CD14-positive monocyte (primary cell): ENCODE results near the gene GBP3. TPM values are rescaled to one million over a fixed set of nuclear protein-coding genes. Genes with fewer than 3 reads are reported as not detected.

Experiments
- DNase-seq, 3 donors: peaks; one replicate each; pipeline ENCODE4 v3.0.0-alpha.2; 2011 to 2022
- H2AFZ ChIP-seq: 2 replicates; pipeline ENCODE4 v1.6.0; 2012; ENCODE audit warnings: mild to moderate bottlenecking, low read depth, low read length, inconsistent platforms; ENCODE audit not compliant: insufficient read depth, poor library complexity, severe bottlenecking
- H3K27ac ChIP-seq, 2 donors: 1 replicate in 1 of 2; 2 replicates in 1 of 2; pipeline ENCODE4 v1.5.1; 2012 to 2013; ENCODE audit warnings: low read length in 2 of 2, control low read depth in 1 of 2, inconsistent platforms in 1 of 2, low read depth in 1 of 2, mild to moderate bottlenecking in 1 of 2
- H3K27me3 ChIP-seq, 2 donors: one replicate each; pipeline versions ENCODE4 v1.6.0 to v1.6.1; 2011 to 2013; ENCODE audit warnings: low read length in 2 of 2; ENCODE audit not compliant: control insufficient read depth in 2 of 2, insufficient read depth in 2 of 2
- H3K36me3 ChIP-seq, 2 donors: replicated peaks in 1 of 2; 1 replicate in 1 of 2; 2 replicates in 1 of 2; pipeline versions ENCODE4 v1.5.1 to v1.6.1; 2012 to 2013; ENCODE audit warnings: low read length in 2 of 2, control low read depth in 1 of 2, inconsistent platforms in 1 of 2, mild to moderate bottlenecking in 1 of 2; ENCODE audit not compliant: insufficient read depth in 2 of 2, control insufficient read depth in 1 of 2
- H3K4me1 ChIP-seq, 2 donors: 1 replicate in 1 of 2; 2 replicates in 1 of 2; pipeline versions ENCODE4 v1.5.1 to v1.6.1; 2012 to 2013; ENCODE audit warnings: low read length in 2 of 2, control low read depth in 1 of 2, inconsistent platforms in 1 of 2, mild to moderate bottlenecking in 1 of 2, moderate library complexity in 1 of 2; ENCODE audit not compliant: insufficient read depth in 2 of 2, control insufficient read depth in 1 of 2
- H3K4me2 ChIP-seq: replicated peaks from 2 replicates; pipeline ENCODE3; 2012; ENCODE audit warnings: low read length, moderate library complexity, mild to moderate bottlenecking; ENCODE audit not compliant: poor library complexity, severe bottlenecking; ENCODE audit errors: extremely low read depth
- H3K4me3 ChIP-seq, 3 experiments: fragments of 200-600 bp in 1 of 3; sonication (generic) in 1 of 3; replicated peaks in 1 of 3; 1 replicate in 2 of 3; 2 replicates in 1 of 3; pipeline ENCODE4 v1.5.1; 2011 to 2013; ENCODE audit warnings: low read length in 3 of 3, mild to moderate bottlenecking in 3 of 3, control low read depth in 2 of 3, low read depth in 2 of 3, inconsistent platforms in 1 of 3, moderate library complexity in 1 of 3
- H3K79me2 ChIP-seq: 2 replicates; pipeline ENCODE4 v1.6.0; 2012; ENCODE audit warnings: mild to moderate bottlenecking, control low read depth, inconsistent platforms, low read length, moderate library complexity; ENCODE audit not compliant: insufficient read depth
- H3K9ac ChIP-seq: 2 replicates; pipeline ENCODE4 v1.6.0; 2017; ENCODE audit warnings: low read length, mild to moderate bottlenecking; ENCODE audit not compliant: insufficient read depth, poor library complexity, severe bottlenecking
- H3K9me3 ChIP-seq, 2 donors: replicated peaks in 1 of 2; 1 replicate in 1 of 2; 2 replicates in 1 of 2; pipeline versions ENCODE4 v1.5.1 to v1.6.1; 2012 to 2013; ENCODE audit warnings: low read length in 2 of 2, control low read depth in 1 of 2; ENCODE audit not compliant: control insufficient read depth in 1 of 2, insufficient read depth in 1 of 2
- H4K20me1 ChIP-seq: 2 replicates; pipeline ENCODE4 v1.6.0; 2012; ENCODE audit warnings: mild to moderate bottlenecking, low read length, control low read depth, moderate library complexity; ENCODE audit not compliant: insufficient read depth
- H3K27ac Mint-ChIP-seq, 7 donors: one replicate each; pipeline ENCODE4 v1.8.0; 2020; ENCODE audit warnings: mild to moderate bottlenecking in 7 of 7, mixed read lengths in 7 of 7, moderate library complexity in 6 of 7, inconsistent platforms in 2 of 7
- H3K27me3 Mint-ChIP-seq, 3 donors: one replicate each; pipeline ENCODE4 v1.8.0; 2021 to 2022; ENCODE audit warnings: low read depth in 3 of 3, mild to moderate bottlenecking in 3 of 3, mixed read lengths in 3 of 3, moderate library complexity in 3 of 3, inconsistent platforms in 1 of 3
- H3K36me3 Mint-ChIP-seq, 2 donors: one replicate each; pipeline ENCODE4 v1.8.0; 2020; ENCODE audit warnings: mixed read lengths in 2 of 2, inconsistent platforms in 1 of 2, mild to moderate bottlenecking in 1 of 2
- H3K4me1 Mint-ChIP-seq: one replicate; pipeline ENCODE4 v1.8.0; 2020; ENCODE audit warnings: mild to moderate bottlenecking, mixed read lengths
- H3K4me3 Mint-ChIP-seq, 2 donors: one replicate each; pipeline ENCODE4 v1.8.0; 2020; ENCODE audit warnings: mild to moderate bottlenecking in 2 of 2, mixed read lengths in 2 of 2, moderate library complexity in 1 of 2
- H3K9me3 Mint-ChIP-seq, 7 donors: one replicate each; pipeline ENCODE4 v1.8.0; 2020 to 2022; ENCODE audit warnings: mixed read lengths in 7 of 7, mild to moderate bottlenecking in 6 of 7, moderate library complexity in 6 of 7, inconsistent platforms in 2 of 7
- CTCF ChIP-seq: fragments of 200-600 bp; IDR thresholded peaks from one replicate; pipeline ENCODE4 v1.8.0; 2022; ENCODE audit warnings: antibody characterized with exemption, mild to moderate bottlenecking
- WGBS: methylation state at CpG from one replicate; pipeline ENCODE4 v1.1.5; 2013; ENCODE audit warnings: missing lambda C conversion rate; ENCODE audit not compliant: insufficient coverage; 5-methylcytosine and 5-hydroxymethylcytosine counted together
- intact Hi-C, 2 donors: fragments of 100-400 bp; cut with micrococcal nuclease; formaldehyde crosslinking; loops; one replicate each; pipeline versions ENCODE4 v1.15.0 to v1.15.1; 2023
- polyA plus RNA-seq, 3 donors: library from polyadenylated mRNA; depleted of rRNA in 1 of 3; unstranded in 2 of 3; stranded (reverse) in 1 of 3; fragments of 300-500 nt in 2 of 3; fragments of >200 nt in 1 of 3; fragmentation: Illumina TruSeq in 2 of 3; gene quantifications; 1 replicate in 2 of 3; 2 replicates in 1 of 3; pipeline ENCODE4 v1.2.3, GENCODE V29; 2012 to 2021
- small RNA-seq: library from RNA; depleted of rRNA; stranded (forward); fragments of <200 nt; gene quantifications from one replicate; pipeline ENCODE3, GENCODE V24; 2012; ENCODE audit warnings: low read depth; ENCODE audit not compliant: insufficient read length

GBP3 gene
- polyA plus RNA-seq, 3 donors, result 6.9 to 17.3 (median 12.4) TPM

DNA sequence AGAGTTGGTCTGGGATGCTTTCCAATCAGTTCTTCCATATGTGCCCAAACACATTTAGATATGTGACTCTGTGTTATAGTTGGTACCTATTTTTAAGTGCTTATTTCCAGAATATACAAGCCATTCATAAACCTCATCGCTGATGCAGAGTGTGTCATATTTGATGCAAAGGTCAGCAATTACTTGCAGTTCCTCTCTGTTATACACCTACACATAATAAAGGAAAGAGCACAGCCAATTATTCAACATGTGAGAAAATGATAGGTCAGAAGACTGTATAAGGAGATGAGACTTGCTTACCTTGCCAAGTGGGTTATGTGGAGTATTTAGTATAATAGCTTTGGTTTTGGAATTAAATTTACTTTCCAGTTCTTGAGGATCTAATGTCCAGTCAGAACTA, 61.6 kb downstream of the GBP3 start:
- H2AFZ ChIP-seq, result no peak overlapping the region
- no peak overlapping the region for H3K4me2 ChIP-seq
- no peak overlapping the region for H3K4me3 Mint-ChIP-seq
- TF ChIP-seq CTCF, result no peak
- H3K4me1 Mint-ChIP-seq, result no peaks in the 10 kb centered on the region
- H3K36me3 Mint-ChIP-seq, result peaks cover 74 to 91% of the 10 kb centered on the region in 2 donors
- H3K79me2 ChIP-seq, result no peaks in the 10 kb centered on the region
- H3K9me3 Mint-ChIP-seq, result no peaks in the 10 kb centered on the region
- WGBS, result no CpG with 5 or more reads among the region's 1 CpG
- intact Hi-C loops, result no loop called here
- H3K27ac Mint-ChIP-seq, result no peak overlapping the region
- peaks cover 82 to 93% of the 10 kb centered on the region in 2 donors for H3K36me3 ChIP-seq
- H3K4me3 ChIP-seq, result no peak overlapping the region
- no peaks in the 10 kb centered on the region for H3K4me1 ChIP-seq
- H3K27me3 ChIP-seq, result no peaks in the 10 kb centered on the region
- no peaks in the 10 kb centered on the region for H4K20me1 ChIP-seq
- no peak overlapping the region for H3K9ac ChIP-seq
- no peaks in the 10 kb centered on the region for H3K27me3 Mint-ChIP-seq
- no peak overlapping the region for H3K27ac ChIP-seq
- no peak for DNase-seq
- H3K9me3 ChIP-seq, result no peaks in the 10 kb centered on the region

Small RNA genes within 50 kb of the gene (small RNA-seq; reads per million reads assigned to genes)
- not detected for gene RF00019

Other genes starting within 250 kb of the GBP3 start
- 10 to 100 TPM; 26.9 to 46.1 (median 39.2) TPM for gene GTF2B, start 131.3 kb downstream of the GBP3 start, polyA plus RNA-seq
- gene KYAT3, start 30.2 kb downstream of the GBP3 start, polyA plus RNA-seq, result 10 to 100 TPM; 16.2 to 24.3 (median 16.2) TPM
- gene RBMXL1, start 30.2 kb downstream of the GBP3 start, polyA plus RNA-seq, result 1 to 10 TPM; 5.4 to 6.9 (median 6.9) TPM
- gene GBP1, start 42.3 kb upstream of the GBP3 start, polyA plus RNA-seq, result 10 to 100 TPM; 19.5 to 35.2 (median 23.7) TPM
- gene GBP2, start 103.2 kb upstream of the GBP3 start, polyA plus RNA-seq, result 10 to 100 TPM; 46.1 to 83.9 (median 74.1) TPM
- gene GBP7, start 153.1 kb upstream of the GBP3 start, polyA plus RNA-seq, result not detected
- 10 to 100 TPM; 10.3 to 17.4 (median 13.0) TPM for gene GBP4, start 176.1 kb upstream of the GBP3 start, polyA plus RNA-seq
- 10 to 100 TPM in 2 of 3 donors, 1 to 10 TPM in 1; 9.8 to 36.4 (median 16.9) TPM for gene GBP5, start 250.0 kb upstream of the GBP3 start, polyA plus RNA-seq